ENCODE results near the gene OGDH. TPM values are rescaled to one million over a fixed set of nuclear protein-coding genes. Genes with fewer than 3 reads are reported as not detected.

The OGDH gene
- total RNA-seq, 1 donor from 2014 or later = 62.0 TPM

DNA sequence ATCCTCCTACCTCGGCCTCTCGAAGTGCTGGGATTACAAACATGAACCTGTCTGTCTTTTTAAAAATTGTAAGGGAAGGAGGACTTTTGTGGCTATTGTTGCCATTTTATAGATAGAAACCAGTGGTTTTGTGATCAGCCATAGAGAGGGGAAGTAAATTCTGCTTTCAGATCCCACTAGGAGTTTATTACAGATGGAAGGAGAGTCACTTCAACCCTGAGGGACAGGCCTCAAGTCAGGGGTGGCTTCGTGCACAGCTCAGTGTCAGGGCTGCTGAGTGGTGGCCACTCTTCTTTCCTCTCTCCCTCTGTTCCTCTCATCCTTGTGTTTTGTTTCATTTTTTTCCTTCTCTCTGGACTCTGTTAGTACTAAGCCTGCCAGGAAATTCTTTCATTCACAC lies 60.8 kb downstream of the OGDH start:
- H3K4me3 ChIP-seq (ENCODE audit: low read depth, low read length) = no peak overlapping the region
- TF ChIP-seq, protein P1, sequence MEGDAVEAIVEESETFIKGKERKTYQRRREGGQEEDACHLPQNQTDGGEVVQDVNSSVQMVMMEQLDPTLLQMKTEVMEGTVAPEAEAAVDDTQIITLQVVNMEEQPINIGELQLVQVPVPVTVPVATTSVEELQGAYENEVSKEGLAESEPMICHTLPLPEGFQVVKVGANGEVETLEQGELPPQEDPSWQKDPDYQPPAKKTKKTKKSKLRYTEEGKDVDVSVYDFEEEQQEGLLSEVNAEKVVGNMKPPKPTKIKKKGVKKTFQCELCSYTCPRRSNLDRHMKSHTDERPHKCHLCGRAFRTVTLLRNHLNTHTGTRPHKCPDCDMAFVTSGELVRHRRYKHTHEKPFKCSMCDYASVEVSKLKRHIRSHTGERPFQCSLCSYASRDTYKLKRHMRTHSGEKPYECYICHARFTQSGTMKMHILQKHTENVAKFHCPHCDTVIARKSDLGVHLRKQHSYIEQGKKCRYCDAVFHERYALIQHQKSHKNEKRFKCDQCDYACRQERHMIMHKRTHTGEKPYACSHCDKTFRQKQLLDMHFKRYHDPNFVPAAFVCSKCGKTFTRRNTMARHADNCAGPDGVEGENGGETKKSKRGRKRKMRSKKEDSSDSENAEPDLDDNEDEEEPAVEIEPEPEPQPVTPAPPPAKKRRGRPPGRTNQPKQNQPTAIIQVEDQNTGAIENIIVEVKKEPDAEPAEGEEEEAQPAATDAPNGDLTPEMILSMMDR (conservative IDR thresholded peaks at IDR 0.05; ENCODE audit: low read depth, low read length) = no peak
- DNase-seq (ENCODE audit: low read depth) = no peak

DNA sequence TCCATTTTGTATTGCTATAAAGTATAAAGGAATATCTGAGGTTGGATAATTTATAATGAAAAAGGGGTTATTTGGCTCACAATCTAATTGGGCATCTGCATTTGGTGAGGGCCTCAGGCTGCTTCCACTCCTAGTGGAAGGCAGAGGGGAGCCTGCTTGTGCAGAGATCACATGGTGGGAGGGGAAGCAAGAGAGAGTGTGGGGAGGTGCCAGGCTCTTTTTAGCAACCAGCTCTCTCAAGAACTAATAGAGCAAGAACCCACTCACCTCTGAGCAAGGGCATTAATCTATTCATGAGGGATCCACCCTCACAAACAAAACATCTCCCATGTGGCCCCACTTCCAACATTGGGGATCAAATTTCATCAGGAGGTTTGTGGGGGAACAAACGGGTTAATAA lies 64.6 kb downstream of the OGDH start:
- TF ChIP-seq, protein P1 (conservative IDR thresholded peaks at IDR 0.05; ENCODE audit: low read depth, low read length) = no peak
- no peak for DNase-seq (ENCODE audit: low read depth)
- no peak overlapping the region for H3K4me3 ChIP-seq (ENCODE audit: low read depth, low read length)

DNA sequence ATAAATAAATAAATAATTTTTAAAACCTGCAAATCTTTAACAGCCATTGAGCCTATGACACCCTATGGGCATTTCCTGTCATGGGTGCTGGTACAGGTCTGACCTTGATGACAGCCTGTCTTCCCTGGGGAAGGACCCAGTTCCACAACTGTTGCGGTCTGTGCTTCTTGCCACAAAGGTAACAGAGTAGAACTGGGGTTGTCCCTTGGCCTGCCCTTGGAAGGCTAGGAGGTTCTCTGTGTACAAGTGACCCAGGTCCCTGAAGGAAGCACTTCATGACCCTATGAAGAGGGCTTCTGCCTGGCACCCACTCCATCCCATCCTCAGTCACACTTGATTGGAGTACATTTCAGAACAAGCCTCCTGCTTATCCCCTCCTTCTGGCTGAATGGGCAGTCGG lies 66.9 kb downstream of the OGDH start:
- no peak for DNase-seq (ENCODE audit: low read depth)
- no peak overlapping the region for H3K4me3 ChIP-seq (ENCODE audit: low read depth, low read length)
- TF ChIP-seq, protein P1 (conservative IDR thresholded peaks at IDR 0.05; ENCODE audit: low read depth, low read length) = no peak

DNA sequence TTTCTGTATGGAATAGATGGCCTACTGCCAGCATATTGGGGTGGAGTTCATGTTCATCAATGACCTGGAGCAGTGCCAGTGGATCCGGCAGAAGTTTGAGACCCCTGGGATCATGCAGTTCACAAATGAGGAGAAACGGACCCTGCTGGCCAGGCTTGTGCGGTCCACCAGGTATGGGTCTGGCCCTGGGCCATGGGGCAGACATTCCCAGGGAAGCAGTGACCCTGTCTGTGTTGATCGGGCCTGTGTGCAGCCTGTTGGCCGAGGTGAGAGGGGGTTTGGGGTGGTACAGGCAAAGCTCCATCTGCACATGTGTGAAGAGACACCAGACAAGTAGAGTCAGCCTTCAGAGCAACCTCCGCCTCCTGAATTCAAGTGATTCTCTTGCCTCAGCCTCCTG lies 67.3 kb downstream of the OGDH start:
- DNase-seq (ENCODE audit: low read depth) = no peak
- no peak overlapping the region for H3K4me3 ChIP-seq (ENCODE audit: low read depth, low read length)
- TF ChIP-seq, protein P1 (conservative IDR thresholded peaks at IDR 0.05; ENCODE audit: low read depth, low read length) = no peak

DNA sequence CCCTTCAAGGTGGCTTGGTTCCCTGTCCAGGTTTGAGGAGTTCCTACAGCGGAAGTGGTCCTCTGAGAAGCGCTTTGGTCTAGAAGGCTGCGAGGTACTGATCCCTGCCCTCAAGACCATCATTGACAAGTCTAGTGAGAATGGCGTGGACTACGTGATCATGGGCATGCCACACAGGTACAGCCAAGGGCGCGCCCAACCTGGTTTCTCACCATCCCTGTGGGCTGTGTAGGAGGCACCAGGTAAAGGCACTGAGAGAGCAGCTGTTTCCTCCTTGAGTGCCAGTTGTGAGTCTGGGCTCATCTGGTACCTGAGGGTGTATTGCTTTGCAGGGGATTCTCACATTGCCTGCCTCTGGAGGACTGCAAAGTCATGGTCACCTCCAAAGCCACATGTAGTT lies 68.0 kb downstream of the OGDH start:
- TF ChIP-seq, protein P1 (conservative IDR thresholded peaks at IDR 0.05; ENCODE audit: low read depth, low read length) = no peak
- no peak for DNase-seq (ENCODE audit: low read depth)
- no peak overlapping the region for H3K4me3 ChIP-seq (ENCODE audit: low read depth, low read length)

DNA sequence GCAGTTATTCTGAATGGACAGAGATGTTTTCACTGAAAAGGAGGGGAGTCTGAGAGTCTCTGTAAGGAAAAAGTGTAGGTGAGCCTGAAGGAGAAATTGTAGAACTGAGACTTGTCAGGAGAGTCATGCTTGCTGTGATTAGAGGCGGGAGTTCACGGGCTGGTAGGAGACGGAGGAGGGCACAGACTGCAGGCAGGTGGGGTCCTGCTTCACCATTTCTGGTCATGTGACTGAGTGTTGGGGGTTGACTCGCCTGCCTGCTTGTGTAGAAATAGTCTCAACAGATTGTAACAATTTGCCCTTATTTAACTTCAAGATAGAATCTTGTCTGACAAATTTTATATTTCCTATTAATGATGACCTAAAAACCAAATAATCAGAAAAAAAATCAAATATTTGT lies 70.3 kb downstream of the OGDH start:
- DNase-seq (ENCODE audit: low read depth) = no peak
- H3K4me3 ChIP-seq (ENCODE audit: low read depth, low read length) = no peak overlapping the region
- TF ChIP-seq, protein P1 (conservative IDR thresholded peaks at IDR 0.05; ENCODE audit: low read depth, low read length) = no peak

DNA sequence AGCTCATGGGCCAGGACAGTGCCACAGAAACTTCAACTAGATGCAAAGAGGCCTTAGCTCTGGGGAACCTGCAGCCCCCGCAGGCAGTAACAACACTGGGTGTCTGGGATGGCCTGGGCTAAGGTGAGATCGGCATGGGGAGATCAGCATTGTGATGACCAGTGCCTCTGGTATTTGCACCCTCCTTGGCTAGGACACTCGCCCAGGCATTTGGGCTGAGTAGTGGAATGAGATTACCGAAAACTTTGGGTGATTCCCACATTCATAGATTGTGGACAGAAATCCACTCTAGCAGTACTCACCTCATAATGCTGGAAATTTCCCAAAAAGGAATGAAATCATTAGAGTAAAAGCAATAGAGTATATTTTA lies 71.7 kb downstream of the OGDH start:
- DNase-seq (ENCODE audit: low read depth) = no peak
- TF ChIP-seq, protein P1 (conservative IDR thresholded peaks at IDR 0.05; ENCODE audit: low read depth, low read length) = no peak
- H3K4me3 ChIP-seq (ENCODE audit: low read depth, low read length) = no peak overlapping the region

All from epithelial cell of proximal tubule (primary cell).